HCT116 (cell line): Measurements from ENCODE around the gene FKBP4.

Source experiments
- CBX3 ChIP-seq: IDR thresholded peaks from 2 replicates; pipeline ENCODE4 v1.6.1; 2012; ENCODE audit warnings: low read depth
- CTCF ChIP-seq, 3 experiments: fragments of 200-600 bp in 1 of 3; sonication (generic) in 1 of 3; IDR thresholded peaks in 2 of 3; conservative IDR thresholded peaks in 1 of 3; 2 replicates each; pipeline ENCODE4 v1.5.1; 2012 to 2017; ENCODE audit warnings: low read depth in 2 of 3, low read length in 2 of 3, antibody characterized with exemption in 1 of 3, borderline replicate concordance in 1 of 3, control low read depth in 1 of 3, mild to moderate bottlenecking in 1 of 3, mixed read lengths in 1 of 3, mixed run types in 1 of 3, moderate library complexity in 1 of 3; ENCODE audit not compliant: insufficient read depth in 1 of 3
- EGR1 ChIP-seq: IDR thresholded peaks from 2 replicates; pipeline ENCODE4 v1.6.1; 2012; ENCODE audit warnings: low read depth
- EZH2 ChIP-seq: fragments of 200-600 bp; sonication (generic); IDR thresholded peaks from 2 replicates; pipeline ENCODE4 v1.6.1; 2017; ENCODE audit warnings: antibody characterized with exemption, mixed run types
- JUND ChIP-seq: IDR thresholded peaks from 2 replicates; pipeline ENCODE4 v1.6.1; 2012
- POLR2A ChIP-seq: IDR thresholded peaks from 2 replicates; pipeline ENCODE4 v1.7.0; 2011; ENCODE audit warnings: borderline replicate concordance; ENCODE audit not compliant: insufficient read depth, insufficient read length; ENCODE audit errors: extremely low read depth
- RAD21 ChIP-seq: IDR thresholded peaks from 2 replicates; pipeline ENCODE4 v1.6.1; 2012; ENCODE audit warnings: low read depth, mild to moderate bottlenecking
- REST ChIP-seq: IDR thresholded peaks from 2 replicates; pipeline ENCODE4 v1.6.1; 2012; ENCODE audit warnings: low read depth
- SP1 ChIP-seq: IDR thresholded peaks from 2 replicates; pipeline ENCODE4 v1.6.1; 2012; ENCODE audit warnings: low read depth
- SRF ChIP-seq: IDR thresholded peaks from 2 replicates; pipeline ENCODE4 v1.6.1; 2012; ENCODE audit warnings: low read depth
- TCF7L2 ChIP-seq: IDR thresholded peaks from 2 replicates; pipeline ENCODE4 v1.7.0; 2011; ENCODE audit warnings: borderline replicate concordance, inconsistent platforms; ENCODE audit not compliant: insufficient read depth, insufficient read length; ENCODE audit errors: extremely low read depth
- YY1 ChIP-seq: IDR thresholded peaks from 2 replicates; pipeline ENCODE4 v1.6.1; 2011; ENCODE audit warnings: low read length, low read depth, moderate library complexity, mild to moderate bottlenecking; ENCODE audit not compliant: insufficient replicate concordance; ENCODE audit errors: extremely low read depth
- ZFX ChIP-seq: fragments of 450-650 bp; IDR thresholded peaks from 2 replicates; pipeline ENCODE4 v1.6.1; 2017

GRCh38 chr12:2765608-2766007 is 29.2 kb upstream of the FKBP4 start:
- TF ChIP-seq EGR1 (no peak), CTCF (IDR thresholded peaks at IDR 0.05 in 2 of 3, conservative IDR thresholded peaks at IDR 0.05 in 1 of 3; ENCODE audit: borderline replicate concordance in 1 of 3, insufficient read depth in 1 of 3, low read depth in 2 of 3, low read length in 2 of 3) (no peak), ZFX (no peak), CBX3 (no peak), YY1 (no peak), JUND (no peak), RAD21 (no peak), EZH2 (no peak), SP1 (no peak), TCF7L2 (no peak), SRF (no peak), POLR2A (no peak), REST (no peak)
